Measurements from ENCODE around the gene SLC7A4. TPM values are rescaled to one million over a fixed set of nuclear protein-coding genes. Genes with fewer than 3 reads are reported as not detected.

SLC7A4 gene
- polyA plus RNA-seq, 1 donor from 2014 or later, result not detected

GRCh38 chr22:20981787-20982562, 50.4 kb downstream of the SLC7A4 start, which contains the start of gene LZTR1:
Gene LZTR1 (plus strand): TSS chr22:20982297. CDS start chr22:20982372, 75 bp downstream.
- Histone ChIP-seq H3K4me2 (ENCODE audit: low read length) (peak within 1 kb of the TSS; percentile 98), H2AFZ (ENCODE audit: low read depth, low read length) (peak within 1 kb of the TSS; percentile 81), H3K9me2 (ENCODE audit: insufficient read depth, low read length) (no peaks in the 10 kb centered on the region), H3K4me3 (ENCODE audit: low read length) (peak within 1 kb of the TSS; percentile 98), H3K9ac (ENCODE audit: low read length) (peak within 1 kb of the TSS; percentile 83), H3K27ac (ENCODE audit: low read length) (peak within 1 kb of the TSS; percentile 90), H3K79me2 (replicated peaks; ENCODE audit: insufficient read depth, low read length) (no peaks in the 10 kb centered on the region), H3K36me3 (ENCODE audit: insufficient read depth, low read length) (no peaks in the 10 kb centered on the region), H3K9me3 (ENCODE audit: low read length) (no peaks in the 10 kb centered on the region), H3K27me3 (ENCODE audit: insufficient read depth, low read depth, low read length) (no peaks in the 10 kb centered on the region), H4K20me1 (ENCODE audit: insufficient read depth) (no peaks in the 10 kb centered on the region), H3F3A (ENCODE audit: insufficient read depth, low read length, poor library complexity, severe bottlenecking) (no peaks in the 10 kb centered on the region)
- TF ChIP-seq POLR2AphosphoS5 (IDR thresholded peaks at IDR 0.05), result peak; percentile 99
- no peak for TF ChIP-seq EZH2 (IDR thresholded peaks at IDR 0.05; ENCODE audit: borderline replicate concordance, insufficient read depth, low read length, poor library complexity, severe bottlenecking)
- TF ChIP-seq, protein P1, sequence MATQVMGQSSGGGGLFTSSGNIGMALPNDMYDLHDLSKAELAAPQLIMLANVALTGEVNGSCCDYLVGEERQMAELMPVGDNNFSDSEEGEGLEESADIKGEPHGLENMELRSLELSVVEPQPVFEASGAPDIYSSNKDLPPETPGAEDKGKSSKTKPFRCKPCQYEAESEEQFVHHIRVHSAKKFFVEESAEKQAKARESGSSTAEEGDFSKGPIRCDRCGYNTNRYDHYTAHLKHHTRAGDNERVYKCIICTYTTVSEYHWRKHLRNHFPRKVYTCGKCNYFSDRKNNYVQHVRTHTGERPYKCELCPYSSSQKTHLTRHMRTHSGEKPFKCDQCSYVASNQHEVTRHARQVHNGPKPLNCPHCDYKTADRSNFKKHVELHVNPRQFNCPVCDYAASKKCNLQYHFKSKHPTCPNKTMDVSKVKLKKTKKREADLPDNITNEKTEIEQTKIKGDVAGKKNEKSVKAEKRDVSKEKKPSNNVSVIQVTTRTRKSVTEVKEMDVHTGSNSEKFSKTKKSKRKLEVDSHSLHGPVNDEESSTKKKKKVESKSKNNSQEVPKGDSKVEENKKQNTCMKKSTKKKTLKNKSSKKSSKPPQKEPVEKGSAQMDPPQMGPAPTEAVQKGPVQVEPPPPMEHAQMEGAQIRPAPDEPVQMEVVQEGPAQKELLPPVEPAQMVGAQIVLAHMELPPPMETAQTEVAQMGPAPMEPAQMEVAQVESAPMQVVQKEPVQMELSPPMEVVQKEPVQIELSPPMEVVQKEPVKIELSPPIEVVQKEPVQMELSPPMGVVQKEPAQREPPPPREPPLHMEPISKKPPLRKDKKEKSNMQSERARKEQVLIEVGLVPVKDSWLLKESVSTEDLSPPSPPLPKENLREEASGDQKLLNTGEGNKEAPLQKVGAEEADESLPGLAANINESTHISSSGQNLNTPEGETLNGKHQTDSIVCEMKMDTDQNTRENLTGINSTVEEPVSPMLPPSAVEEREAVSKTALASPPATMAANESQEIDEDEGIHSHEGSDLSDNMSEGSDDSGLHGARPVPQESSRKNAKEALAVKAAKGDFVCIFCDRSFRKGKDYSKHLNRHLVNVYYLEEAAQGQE (IDR thresholded peaks at IDR 0.05; ENCODE audit: borderline replicate concordance), result peak; percentile 36
- TF ChIP-seq RAD21 (conservative IDR thresholded peaks at IDR 0.05), result peak; percentile 74
- TF ChIP-seq SMC3 (conservative IDR thresholded peaks at IDR 0.05; ENCODE audit: poor library complexity), result peak; percentile 82
- TF ChIP-seq TAF1 (IDR thresholded peaks at IDR 0.05; ENCODE audit: low read depth), result no peak
- TF ChIP-seq EP300 (conservative IDR thresholded peaks at IDR 0.05; ENCODE audit: poor library complexity, severe bottlenecking), result peak; percentile 59
- TF ChIP-seq MXI1 (conservative IDR thresholded peaks at IDR 0.05; ENCODE audit: poor library complexity, severe bottlenecking), result peak; percentile 98
- TF ChIP-seq CTCF (IDR thresholded peaks at IDR 0.05; ENCODE audit: poor library complexity, severe bottlenecking), result peak; percentile 84

GRCh38 chr22:20980938-20981722, 51.2 kb downstream of the SLC7A4 start:
- no peaks in the 10 kb centered on the region for H3K79me2 ChIP-seq (replicated peaks; ENCODE audit: insufficient read depth, low read length)
- H3K4me2 ChIP-seq (ENCODE audit: low read length), result peak overlapping the region; percentile 98
- peak overlapping the region; percentile 83 for H3K9ac ChIP-seq (ENCODE audit: low read length)
- H3K36me3 ChIP-seq (ENCODE audit: insufficient read depth, low read length), result no peaks in the 10 kb centered on the region
- H4K20me1 ChIP-seq (ENCODE audit: insufficient read depth), result no peaks in the 10 kb centered on the region
- peak overlapping the region; percentile 81 for H2AFZ ChIP-seq (ENCODE audit: low read depth, low read length)
- peak overlapping the region; percentile 98 for H3K4me3 ChIP-seq (ENCODE audit: low read length)
- no peaks in the 10 kb centered on the region for H3K27me3 ChIP-seq (ENCODE audit: insufficient read depth, low read depth, low read length)
- H3K27ac ChIP-seq (ENCODE audit: low read length), result peak overlapping the region; percentile 90
- no peaks in the 10 kb centered on the region for H3F3A ChIP-seq (ENCODE audit: insufficient read depth, low read length, poor library complexity, severe bottlenecking)
- no peak for TF ChIP-seq TAF1 (IDR thresholded peaks at IDR 0.05; ENCODE audit: low read depth)
- no peak for TF ChIP-seq MXI1 (conservative IDR thresholded peaks at IDR 0.05; ENCODE audit: poor library complexity, severe bottlenecking)
- no peak for TF ChIP-seq CTCF (IDR thresholded peaks at IDR 0.05; ENCODE audit: poor library complexity, severe bottlenecking)
- no peak for TF ChIP-seq EP300 (conservative IDR thresholded peaks at IDR 0.05; ENCODE audit: poor library complexity, severe bottlenecking)
- TF ChIP-seq, protein P1 (IDR thresholded peaks at IDR 0.05; ENCODE audit: borderline replicate concordance), result no peak
- TF ChIP-seq RAD21 (conservative IDR thresholded peaks at IDR 0.05), result no peak
- no peak for TF ChIP-seq SMC3 (conservative IDR thresholded peaks at IDR 0.05; ENCODE audit: poor library complexity)
- H3K9me2 ChIP-seq (ENCODE audit: insufficient read depth, low read length), result no peaks in the 10 kb centered on the region
- no peaks in the 10 kb centered on the region for H3K9me3 ChIP-seq (ENCODE audit: low read length)
